SW480 (cell line): ENCODE data around the gene TTC34.

Source experiments
- DNase-seq: peaks from one replicate; pipeline ENCODE4 v3.0.0-alpha.2; 2016; ENCODE audit warnings: low spot score

Gene TTC34

DNA sequence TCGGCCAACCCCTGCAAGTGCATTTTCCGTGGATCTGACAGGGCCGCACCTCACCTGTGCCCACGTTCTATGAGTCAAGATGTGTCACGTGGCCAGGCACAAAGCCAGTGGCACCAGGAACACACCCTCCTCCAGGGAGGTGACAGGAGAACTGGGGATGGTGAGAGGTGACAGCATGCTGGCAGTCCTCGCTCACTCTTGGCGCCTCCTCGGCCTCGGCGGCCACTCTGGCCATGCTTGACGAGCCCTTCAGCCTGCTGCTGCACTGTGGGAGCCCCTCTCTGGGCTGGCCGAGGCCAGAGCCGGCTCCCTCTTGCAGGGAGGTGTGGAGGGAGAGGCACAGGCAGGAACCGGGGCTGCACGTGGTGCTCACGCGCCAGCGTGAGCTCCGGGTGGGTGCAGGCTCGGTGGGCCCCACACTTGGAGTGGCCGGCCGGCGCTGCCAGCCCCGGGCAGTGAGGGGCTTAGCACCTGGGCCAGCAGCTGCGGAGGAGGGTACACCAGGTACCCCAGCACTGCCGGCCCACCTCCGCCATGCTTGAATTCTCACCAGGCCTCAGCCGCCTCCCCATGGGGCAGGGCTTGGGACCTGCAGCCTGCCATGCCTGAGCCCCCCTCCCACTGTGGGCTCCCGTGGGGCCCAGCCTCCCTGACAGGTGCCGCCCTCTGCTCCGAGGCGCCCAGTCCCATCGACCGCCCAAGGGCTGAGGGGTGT lies 11.6 kb upstream of the TTC34 start:
- no peak for DNase-seq

DNA sequence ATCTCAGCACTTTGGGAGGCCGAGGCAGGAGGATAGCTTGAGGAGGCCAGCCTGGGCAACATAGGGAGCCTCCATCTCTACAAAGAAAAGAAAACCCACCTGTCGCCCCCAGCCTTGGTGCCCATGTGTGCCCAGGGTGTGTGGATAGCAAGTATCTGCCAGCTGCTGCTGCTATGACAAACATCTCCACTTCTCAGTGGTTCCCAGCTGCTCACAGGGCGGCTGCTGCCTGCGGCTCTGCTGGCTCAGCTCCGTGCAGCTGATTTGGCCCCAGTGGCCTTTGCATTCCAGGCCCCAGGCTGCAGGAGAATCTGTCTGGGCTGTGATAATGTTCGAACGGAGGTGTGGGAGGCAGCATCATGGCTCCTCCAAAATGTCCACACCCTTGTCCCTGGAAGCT lies 10.6 kb upstream of the TTC34 start:
- no peak for DNase-seq

DNA sequence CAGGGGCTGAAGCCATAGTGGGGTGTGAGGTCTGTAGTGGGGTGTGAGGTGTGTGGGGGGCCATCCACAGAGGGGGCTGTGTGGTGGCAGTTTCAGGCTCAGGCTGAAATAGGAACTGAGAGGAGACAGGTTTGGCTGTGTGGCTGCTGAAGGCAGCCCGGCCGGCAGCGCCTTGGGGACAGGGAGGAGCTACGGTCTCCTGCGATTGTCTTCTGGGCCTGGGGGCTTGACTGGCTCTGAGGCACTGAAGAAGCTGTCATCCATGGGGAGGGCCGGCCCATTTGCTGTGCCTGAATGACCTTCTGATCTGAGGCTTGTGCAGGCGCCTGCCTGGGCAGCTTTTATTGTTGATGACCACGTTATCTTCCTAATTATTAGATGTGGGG lies 10.0 kb upstream of the TTC34 start:
- DNase-seq: no peak

DNA sequence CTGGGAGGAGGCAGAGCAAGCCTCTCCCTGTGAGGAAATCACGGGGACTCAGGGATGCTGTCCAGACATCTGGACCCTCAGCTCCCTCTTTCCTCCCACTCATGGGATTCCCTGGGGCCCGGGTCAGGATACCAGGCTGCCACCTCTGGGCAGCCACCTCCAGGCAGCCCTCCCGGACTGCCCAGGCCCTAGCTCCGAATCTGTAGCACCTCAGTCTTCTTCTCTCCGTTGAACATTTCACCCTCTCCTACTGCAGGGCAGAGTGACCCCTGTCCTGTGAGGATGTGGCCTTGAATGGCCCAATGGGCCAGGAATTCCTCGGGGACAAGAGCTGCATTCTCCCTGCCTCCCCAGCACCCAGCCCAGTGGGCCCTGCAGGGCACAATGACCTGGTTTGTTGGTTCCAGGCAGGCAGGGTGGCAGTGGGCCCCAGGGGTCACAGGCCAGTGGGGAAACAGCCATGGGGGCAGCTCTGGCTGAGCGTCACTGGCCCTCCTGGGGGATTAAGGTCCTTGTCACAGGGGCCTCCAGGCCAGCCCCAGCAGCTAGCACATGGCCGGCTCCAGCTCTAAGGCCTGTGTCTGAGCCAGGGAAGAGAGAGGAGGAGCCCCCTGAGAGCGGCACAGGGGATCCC lies 9.5 kb upstream of the TTC34 start:
- DNase-seq: no peak

DNA sequence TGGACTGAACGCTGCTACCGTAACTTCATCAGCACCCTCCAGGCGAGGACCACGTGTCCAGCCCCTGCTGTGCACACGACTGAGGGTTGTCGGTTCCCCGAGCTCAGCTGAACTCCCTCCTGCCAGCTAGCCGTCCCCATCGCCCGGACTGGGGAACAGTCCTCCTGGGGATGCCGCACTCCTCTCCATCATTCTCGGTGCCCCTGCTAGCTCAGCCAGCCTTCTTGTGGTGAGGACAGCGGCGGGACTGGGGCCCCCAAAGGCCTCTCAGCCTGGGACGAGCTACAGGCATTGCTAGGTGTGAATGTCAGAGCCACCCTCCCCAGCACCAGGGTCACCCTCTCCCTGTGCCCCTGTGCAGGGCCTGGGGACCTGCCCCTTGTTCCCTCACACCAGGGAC lies 8.8 kb upstream of the TTC34 start:
- no peak for DNase-seq

DNA sequence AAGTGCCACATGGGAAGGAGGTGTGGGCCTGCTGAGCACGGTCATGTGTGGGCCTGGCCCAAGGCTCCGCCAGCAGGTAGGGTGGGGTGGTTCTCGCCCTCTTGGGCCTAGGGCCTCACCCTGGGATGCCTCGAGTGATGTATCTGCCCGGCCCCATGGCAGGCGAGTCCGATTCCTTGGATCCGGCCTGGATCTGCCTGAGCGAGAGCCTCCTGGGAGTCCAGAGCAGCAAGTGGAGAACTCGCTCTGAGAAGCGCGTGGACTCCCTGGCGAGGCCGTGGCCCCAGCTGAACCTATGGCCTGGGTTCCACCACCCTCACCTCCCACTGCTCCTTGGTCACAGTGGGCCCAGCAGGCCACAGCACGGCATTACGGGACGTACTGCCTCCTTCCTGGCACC lies 8.2 kb upstream of the TTC34 start:
- DNase-seq: no peak

DNA sequence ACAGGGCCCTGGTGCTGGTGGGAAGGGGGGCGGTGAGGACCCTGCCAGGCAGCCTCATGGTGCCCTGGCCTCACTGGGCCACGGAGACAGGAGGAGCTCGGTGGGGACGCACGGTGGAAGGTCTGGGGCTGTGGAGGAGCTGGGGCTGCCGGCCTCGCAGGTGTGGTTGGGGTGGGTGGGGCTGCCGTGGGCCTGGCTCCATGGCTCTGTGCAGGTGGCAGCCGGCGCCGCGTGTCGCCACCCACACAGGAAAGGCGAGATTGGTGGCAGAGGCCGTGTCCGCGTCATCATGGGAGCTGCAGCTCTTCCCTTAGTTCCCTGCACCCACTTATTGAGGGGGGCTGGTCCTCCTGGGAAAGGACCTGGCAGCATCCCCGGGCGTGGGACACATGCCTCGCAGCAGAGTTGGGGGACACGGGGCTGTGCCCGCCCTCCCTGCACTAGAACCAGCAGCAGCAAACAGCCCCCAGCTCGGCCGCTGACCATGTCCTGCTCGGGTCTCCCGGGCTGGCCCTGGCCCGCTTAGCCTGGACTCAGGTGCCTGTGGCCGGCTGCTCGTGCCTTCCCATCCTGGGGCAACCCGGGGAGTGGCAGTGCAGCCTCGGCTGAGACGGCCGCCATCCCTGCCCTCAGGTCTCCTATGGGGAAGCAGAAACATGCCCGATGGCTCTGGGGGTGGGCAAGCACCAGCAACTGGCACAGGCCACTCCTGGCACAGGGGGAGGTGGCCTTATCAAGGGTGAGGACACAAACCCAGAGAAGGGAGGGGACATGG lies 7.5 kb upstream of the TTC34 start:
- no peak for DNase-seq

DNA sequence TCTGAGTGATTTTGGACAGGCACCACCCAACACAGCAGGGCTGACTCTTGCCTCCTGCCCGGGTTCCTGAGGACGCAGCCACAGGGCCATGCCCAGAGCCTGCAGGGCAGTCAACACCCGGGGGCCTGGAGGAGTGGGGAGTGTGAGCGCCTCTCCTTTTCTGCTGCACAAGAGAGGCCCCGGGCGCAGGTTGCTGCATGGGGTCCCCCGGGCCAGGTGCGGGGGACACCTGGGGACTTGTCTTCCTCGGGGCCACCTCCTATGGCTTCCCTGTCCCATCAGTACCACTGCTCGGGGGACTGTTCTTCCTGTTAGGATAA lies 6.9 kb upstream of the TTC34 start:
- no peak for DNase-seq

DNA sequence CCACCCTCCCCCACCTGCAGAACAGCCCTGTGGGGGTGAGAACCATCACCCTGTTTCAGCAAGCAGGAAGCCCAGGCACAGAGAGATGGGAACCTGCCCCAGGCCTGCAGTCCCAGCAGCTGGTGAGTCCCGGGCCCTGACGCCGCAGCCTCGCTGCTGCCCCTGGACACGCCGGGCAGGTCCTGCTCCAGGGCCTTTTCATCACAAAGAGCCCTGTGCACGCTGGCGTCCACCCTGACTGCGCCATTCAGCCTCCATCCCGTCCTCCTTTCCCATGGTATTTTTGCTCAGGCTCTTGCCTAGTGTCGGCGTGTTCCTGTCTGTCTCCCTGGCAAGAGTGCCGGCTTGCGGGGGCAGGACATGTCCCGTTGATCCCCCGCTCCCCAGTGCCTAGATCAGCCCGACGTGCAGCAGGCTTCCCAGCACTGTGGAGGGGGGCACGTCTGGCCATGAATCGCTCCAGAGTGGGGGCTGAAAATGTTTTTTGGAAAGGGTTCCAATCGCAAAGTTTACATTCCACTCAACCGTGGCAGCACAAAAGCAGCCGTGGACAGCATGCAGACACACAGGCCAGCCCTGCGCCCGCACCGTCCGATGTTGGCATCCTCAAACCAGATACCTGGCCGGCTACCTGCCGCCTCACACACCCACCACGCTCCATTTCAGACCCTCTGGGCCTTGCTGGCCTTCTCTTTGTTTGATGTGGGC lies 6.3 kb upstream of the TTC34 start:
- no peak for DNase-seq

DNA sequence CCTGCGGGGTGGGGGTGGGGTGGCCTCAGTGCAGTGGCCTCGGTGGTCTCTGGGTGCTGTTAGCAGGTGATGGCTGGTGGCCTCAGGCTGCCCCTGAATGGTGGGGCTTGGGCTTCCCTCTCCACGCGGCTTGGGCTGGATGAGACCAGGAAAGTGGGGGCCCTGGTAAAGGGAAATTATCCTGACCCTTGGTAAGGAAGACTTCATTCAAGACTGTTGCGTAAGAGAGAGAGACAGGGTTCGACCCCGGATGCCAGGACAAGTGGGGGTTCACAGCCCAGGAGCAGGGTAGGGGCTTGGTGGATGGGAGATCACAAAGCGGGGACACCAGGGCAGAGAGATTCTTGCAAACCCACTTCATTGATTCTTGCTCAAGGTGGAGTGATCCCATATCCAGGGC lies 5.5 kb upstream of the TTC34 start:
- DNase-seq: no peak

DNA sequence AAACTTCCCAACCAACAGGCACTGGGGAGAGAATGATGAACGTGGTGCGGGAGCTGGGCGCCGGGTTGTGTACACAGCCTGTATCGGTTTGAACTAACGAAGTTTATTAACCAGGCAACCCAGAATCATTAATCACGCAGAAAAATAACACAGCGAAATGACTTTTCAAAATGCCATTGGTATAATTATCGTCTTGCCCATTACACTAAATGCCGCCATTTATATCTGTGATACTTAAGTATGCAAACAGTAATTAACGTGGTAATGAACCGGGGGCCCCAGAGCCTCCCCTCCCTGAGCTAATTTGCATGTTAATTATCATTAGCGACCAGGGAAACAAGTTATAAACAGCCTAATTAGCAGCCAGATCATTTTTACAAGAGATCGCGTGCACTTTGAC lies 5.1 kb upstream of the TTC34 start:
- DNase-seq: no peak

DNA sequence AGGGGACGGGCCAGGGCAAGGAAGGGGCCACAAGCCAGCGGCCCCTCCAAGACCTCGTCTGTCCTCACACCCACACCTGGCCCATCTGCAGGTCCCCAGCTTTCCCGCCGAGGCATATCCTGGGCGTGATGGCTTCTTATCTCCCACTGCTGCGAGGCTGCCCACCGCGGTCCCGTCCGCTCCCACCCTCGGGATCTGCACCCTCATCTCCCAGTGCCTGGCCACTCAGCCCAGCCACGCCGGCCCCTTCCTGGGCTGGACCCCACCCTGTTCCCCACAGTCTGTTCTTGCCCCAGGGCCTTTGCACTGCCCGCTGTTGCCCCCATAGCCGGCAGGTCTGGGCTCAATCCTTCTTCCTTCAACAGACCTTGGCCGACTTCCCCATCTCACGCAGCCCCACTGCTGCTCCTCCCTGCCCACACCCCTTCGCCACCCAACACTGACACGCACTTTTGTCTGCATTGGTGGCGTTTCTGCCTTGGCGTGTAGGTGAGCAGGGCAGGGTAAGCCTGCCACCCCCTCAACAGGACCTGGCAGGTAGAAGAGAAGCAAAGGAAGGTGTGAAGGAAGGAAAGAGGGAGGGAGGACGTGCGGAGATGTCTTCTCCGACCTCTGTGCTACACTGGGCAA lies 4.4 kb upstream of the TTC34 start:
- DNase-seq: no peak

DNA sequence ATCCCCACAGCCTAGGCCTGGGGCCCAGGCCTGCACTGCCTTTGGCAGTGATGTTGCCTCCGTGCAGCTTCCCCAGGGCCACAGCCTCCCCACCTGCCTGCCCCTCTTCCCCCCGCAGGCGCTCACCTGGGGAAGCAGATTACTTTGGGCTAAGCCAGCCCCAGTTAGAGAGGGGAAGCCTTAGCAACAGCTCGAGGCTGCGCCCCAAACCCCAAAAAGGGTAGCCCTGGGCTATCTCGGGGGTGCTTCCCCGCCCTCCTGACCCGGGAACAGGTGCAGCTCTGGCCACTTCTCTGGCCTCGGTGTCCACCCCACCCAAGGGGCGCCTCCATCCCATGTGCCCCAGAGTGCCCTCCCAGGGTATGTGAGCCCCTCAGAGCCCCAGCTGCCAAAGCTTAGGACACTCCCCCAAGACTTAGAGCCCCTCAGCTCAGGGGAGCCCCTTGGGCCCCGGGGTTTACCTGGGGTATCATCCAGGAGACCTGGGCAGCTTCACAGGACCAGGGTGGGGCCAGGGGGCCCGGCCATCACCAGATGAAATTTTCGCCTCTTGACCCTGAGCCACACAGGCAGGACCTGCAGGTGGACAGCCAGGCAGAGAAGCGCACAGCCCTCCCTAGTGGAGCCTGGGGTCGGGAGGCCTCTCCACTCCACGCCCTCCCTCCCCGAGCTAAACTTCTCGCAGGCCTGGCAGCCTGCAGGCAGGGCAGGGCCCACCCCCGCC lies 3.3 kb upstream of the TTC34 start:
- no peak for DNase-seq

DNA sequence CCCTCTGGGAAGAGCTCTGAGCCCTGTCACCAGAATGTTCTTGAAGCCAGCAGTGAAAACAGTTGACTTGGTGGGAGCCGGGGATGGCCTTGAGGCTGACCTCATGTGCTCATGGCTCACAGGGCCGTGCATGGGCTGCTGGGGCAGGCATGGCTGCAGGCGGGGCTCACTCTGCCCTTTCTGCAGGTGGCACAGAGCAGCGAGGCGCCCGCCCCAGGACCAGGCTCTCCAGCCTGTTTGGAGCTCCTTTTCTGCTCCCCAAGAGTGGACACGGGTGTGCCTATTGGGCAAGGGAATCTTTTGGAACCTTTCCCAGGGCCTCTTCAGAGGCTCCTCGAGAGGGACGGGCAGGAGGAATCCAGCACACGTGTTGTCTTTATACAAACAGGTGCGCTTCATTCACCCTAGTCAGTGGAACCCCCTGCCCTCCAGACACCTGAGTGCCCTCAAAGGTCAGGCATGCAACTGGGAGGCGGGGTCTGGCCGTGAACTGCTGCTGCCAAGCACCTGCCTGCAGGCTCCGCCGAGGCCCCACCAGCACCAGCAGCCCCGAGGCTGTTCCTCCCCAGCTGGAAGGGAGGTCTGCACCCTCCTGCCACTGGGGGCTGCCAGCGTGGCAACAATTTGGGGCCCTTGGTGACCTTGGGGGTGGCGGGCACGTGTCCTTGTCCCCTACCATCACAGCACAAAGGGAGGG lies 2.6 kb upstream of the TTC34 start:
- no peak for DNase-seq

DNA sequence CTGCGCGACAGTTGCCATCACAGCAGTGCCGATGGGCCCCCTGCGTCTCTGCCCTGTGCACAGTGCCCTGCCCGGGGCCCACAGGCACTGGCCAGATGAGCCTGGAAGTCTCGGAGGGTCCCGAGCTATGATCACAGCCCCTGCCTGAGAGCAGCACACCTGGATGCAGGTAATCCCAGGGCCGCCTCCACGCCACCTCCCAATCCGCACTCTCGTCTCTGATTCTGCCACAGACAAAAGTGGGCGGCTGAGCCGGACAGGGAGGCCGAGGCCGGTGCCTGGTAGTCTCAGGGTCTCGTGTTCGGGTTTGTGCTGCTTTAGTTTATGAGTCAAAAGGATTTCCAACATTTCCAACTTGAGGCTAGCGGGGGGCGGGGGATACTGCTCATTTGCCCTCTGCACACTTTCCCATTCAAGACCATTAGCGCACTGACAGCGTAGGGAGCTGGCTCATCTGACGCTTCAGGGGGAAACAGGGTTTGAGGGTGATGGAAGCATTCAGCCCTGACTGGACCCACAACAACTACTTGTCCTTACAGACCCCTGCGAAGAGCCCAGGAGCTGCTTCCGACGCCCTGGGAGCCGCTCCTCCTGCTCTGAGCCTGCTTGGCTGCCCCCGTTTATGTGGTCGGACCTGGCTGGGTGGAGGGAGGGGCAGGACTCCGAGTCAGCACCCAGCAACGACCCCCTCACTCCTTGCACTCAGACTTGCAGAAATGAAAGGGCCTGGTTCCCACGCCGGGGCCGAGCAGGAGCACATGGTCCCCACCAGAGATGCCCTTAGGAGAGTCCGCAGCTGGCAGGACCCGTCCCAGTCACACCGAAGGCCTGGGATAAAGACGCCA lies 1.8 kb upstream of the TTC34 start:
- DNase-seq: no peak

DNA sequence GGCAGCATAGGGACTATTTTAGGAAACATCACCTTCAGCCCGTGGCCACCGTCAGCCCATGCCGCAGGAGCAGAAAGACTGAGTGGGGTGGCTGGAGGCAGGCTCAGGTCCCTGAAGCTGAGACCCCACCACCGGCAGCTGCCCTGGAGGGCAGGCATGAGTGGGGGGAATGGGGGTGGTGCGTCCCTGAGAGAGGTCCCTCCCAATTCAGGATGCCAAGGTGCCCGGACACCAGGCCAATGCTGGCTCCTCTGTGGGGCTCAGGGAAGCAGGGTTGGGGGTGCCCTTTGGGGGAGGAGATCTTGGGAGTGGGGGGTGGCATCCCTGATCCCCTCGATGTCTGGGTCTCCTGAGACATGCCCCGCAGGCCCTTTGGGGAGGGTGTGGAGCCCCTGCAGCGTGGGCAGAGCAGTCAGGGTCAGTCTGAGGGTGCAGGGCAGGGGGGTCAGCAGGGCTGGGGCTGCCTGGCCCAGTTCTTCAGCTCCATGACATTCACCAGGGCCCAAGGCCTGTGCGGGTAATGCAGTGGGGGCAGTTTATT lies 998 bp upstream of the TTC34 start:
- no peak for DNase-seq

DNA sequence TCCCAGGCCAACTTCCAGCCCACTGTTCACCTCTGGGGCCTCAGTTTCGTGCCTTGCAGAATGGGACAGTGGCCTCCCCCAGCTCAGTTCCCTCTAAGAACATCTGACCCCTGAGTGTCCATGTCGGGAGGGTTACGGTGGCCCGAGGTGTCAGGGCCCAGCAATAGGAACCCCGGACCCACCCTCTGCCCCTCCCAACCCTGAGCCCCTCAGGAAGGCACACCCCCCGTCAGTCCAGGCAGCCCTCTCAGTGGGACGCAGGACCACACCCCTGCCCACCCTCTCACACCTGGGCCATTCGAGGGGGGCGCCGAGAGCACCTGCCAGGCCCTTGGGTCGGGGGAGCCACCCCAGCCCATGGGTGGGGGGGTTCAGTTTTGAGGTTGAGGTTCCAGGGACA lies 447 bp downstream of the TTC34 start:
- DNase-seq: no peak

DNA sequence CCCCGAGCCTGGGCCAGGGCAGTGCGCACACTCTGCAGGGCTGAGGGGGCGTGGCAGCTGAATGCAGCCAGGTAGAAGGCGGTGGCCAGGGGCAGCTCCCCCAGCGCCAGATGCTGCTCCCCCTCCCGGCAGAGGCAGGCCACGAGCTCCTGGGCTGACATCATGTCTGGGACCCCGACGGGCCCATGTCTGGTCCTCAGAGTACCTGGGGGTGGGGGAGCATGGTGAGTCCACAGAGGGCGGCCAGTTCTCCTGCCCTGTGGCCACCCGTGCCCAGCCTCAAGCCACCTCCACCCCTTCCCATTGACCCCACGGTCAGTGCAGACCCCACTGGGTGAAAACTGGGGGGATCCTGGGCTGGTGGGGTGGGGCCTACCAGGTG lies 838 bp downstream of the TTC34 start:
- no peak for DNase-seq

DNA sequence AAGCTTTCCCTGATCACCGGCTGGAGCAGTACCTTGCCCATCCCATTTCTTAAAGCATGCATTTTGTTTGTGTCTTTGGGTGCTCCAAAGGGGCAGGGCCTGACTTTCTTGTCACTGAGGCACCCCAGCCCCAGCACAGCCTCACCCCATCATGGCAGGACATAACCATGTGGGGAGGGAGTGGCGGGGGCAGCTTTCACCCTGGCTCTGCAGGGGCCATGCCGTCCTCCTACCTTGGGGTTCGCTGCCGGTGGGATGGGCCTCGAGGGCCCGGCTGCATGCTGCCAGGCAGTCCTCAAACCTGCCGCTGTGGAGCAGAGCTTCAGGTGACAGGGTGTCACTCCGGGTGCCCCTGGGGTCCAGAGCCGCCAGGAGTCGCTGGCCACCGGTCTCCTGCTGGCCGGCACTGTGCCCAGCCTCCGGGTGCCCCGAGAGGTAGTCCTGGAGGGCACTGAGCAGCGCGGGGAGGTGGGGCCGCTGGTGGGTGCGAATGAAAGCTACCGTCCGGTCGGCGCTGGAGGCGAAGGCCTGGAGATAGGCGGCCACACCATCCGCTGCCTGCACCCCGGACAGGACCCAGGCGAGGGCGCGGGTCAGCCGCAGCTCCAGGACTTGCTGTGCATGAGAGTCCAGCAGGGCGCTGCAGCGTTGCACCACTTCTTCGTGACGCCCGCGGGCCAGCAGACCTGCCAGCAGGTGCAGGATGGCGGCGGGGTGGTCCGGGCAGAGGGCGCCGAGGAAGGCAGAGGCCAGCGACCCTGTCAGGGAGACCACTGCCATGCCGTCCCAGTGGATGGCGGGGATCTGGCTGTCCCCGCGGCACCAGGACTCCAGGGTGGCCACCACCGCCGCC lies 1.5 kb downstream of the TTC34 start:
- no peak for DNase-seq
